Posterior cingulate gyrus (tissue), 11 donors: ENCODE results near the gene TUG1.

Experiments
- DNase-seq, 10 donors: peaks; one replicate each; pipeline versions ENCODE4 v3.0.0 to v3.0.0-alpha.2; 2020 to 2021; ENCODE audit warnings: mixed read lengths in 3 of 10
- intact Hi-C: fragments of 100-400 bp; cut with DNase I; formaldehyde crosslinking; loops from one replicate; pipeline ENCODE4 v1.15.1; 2023

The TUG1 gene

GRCh38 chr22:30946354-30946753 is 22.7 kb upstream of the TUG1 start:
- DNase-seq = no peak
- intact Hi-C loops = loop anchor here (2.0 to 10.0 kb wide), 3 partner anchors 138 to 288 kb away; no protein-coding TSS in a partner anchor

GRCh38 chr22:30947173-30947815 is 21.8 kb upstream of the TUG1 start:
- peak; percentile 22 to 92 (median 60) for DNase-seq
- intact Hi-C loops = loop anchor here (2.0 to 10.0 kb wide), 3 partner anchors 138 to 288 kb away; no protein-coding TSS in a partner anchor

GRCh38 chr22:30947816-30948454 is 21.1 kb upstream of the TUG1 start:
- DNase-seq = no peak
- intact Hi-C loops = loop anchor here (2.0 to 10.0 kb wide), 3 partner anchors 137 to 287 kb away; no protein-coding TSS in a partner anchor

DNA sequence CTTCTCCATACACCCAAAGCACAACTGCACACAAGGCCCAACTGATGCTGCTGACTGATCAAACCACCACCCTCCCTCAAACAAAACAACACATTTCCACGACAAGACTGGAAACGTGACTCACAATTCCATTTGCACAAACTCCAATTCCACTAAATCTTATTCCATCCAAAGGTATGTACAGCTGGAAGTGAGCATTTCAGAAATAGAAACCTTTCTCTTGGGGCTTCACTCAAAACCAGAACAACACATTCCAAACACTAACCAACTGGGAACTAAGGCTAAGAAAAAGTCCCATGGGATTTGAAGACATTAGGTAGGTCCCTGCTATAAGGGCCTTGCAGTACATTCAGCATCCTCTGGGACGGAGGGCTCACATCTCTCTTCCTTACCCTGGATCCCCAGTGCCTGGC is 20.1 kb upstream of the TUG1 start:
- intact Hi-C loops = loop anchor here (5.0 to 10.0 kb wide), 2 partner anchors 198 to 286 kb away; no protein-coding TSS in a partner anchor
- DNase-seq = no peak

GRCh38 chr22:30949934-30950660 is 19.0 kb upstream of the TUG1 start:
- no peak for DNase-seq
- intact Hi-C loops = loop anchor here (5.0 to 10.0 kb wide), 2 partner anchors 197 to 285 kb away; no protein-coding TSS in a partner anchor

DNA sequence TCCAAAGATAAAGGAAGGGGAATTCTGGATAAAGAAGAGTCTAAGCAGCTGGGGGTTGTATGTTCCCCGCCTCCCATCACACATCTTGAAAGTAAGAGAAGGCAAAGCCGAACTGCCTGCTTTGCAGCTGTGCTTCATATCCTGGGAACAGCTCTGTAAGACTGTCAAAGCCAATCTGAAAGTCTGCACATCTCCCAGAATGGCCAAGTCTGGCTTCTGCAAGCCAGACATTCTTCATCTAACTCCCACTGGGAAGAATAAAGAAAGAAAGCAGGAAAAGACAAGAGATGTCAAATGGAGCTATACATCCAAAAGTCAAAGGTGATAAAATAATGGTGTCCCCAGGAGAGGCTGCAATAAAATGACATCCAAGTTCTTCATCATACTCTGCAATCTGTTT is 15.9 kb upstream of the TUG1 start:
- no peak for DNase-seq
- intact Hi-C loops = no loop called here

GRCh38 chr22:30955153-30955552 is 13.9 kb upstream of the TUG1 start:
- no peak for DNase-seq
- intact Hi-C loops = no loop called here

GRCh38 chr22:30964858-30965257 is 4.2 kb upstream of the TUG1 start:
- DNase-seq = no peak
- intact Hi-C loops = loop anchor here (5.0 kb wide), 1 partner anchor 327 kb away; the partner anchor contains the start of gene PIK3IP1

GRCh38 chr22:30968015-30968923 is 796 bp upstream of the TUG1 start, which contains the start of gene MORC2:
Gene MORC2, minus strand, starts transcription at chr22:30968774. Its CDS starts 885 bp downstream, at chr22:30967889.
- peak in 3 of 10 donors; percentile 27 to 85 (median 55) for DNase-seq
- intact Hi-C loops = loop anchor here (2.0 to 5.0 kb wide), 2 partner anchors 117 to 324 kb away; partner anchors contain the start of gene PIK3IP1

DNA sequence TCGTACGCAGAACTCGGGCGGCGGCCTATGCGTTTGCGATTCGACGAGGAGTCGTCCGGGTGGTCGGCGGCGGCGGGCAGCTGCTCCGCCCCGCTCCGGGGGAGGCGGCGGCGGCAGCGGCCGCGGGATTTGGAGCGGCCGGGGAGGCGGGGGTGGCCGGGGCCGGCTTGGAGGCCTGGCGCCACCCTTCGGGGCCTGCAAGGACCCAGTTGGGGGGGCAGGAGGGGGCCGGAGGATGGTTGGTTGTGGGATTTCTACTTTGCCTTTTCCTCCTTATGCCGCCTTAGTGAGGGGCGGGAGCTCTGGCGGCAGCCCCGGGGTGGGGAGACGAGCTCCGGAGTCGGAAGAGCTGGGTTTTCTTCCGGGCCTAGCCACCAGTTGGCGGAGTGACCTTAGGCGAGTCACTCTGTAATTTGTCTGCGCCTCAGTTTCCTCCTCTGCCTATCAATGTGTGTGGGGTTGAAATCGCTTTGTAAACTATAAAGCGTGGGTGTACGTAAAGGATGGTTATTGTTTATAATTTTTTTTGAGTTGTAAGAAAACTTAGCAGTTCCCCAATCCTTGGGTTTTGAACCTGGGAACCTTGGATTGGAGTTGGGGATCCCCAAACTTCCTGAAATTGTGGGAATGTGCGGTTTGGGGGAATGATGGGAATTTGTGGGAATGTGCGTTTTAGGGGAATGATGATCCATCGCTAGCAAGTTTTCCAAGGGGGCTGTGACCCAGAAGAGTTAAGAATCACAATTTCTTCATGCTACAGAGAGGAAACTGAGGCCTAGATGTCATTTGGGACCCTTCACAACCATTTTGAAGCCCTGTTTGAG is 679 bp downstream of the TUG1 start:
- peak in 2 of 10 donors; percentile 6 to 67 for DNase-seq
- intact Hi-C loops = loop anchor here (2.0 to 5.0 kb wide), 2 partner anchors 115 to 323 kb away; partner anchors contain the start of gene PIK3IP1

DNA sequence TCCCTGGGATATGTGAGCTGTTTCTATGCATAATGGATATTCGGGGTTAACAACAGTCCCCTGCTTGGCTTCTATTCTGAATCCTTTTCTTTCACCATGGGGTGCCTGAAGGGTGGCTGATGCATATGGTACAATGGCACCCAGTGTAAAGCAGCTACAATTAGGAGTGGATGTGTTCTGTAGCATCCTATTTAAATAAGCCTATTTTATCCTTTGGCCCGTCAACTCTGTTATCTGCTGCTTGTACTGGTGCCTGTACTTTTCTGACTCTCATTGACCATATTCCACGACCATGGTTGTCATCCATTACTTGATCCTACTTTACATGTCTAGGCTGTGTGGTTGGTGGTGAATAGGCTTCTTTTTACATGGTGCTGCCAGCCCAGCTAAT is 1.3 kb downstream of the TUG1 start:
- intact Hi-C loops = no loop called here
- DNase-seq = no peak

GRCh38 chr22:30978304-30978962 is 9.4 kb downstream of the TUG1 start:
- DNase-seq = no peak
- intact Hi-C loops = no loop called here

DNA sequence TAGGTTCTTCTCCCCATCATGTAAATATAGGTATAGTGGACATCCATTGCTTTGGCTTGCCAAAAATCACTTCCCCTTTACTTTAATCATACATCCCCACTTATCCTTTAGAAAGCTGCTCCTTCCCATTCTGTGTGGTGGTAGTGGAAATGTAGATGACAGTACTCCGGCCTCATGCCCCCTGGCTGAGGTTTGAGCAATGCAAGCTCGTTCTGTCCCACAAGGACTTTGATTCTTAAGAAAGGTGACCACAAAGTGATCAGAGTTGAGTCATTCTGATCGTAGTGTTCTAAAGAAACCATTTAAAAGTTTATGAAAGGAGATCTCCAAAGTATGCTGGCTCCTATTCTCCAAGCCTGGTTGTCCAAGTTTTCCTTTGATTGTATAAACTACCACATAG is 10.9 kb downstream of the TUG1 start:
- DNase-seq = no peak
- intact Hi-C loops = no loop called here

- intact Hi-C loops = no loop called here
- DNase-seq = no peak
These were observed 13.4 kb downstream of the TUG1 start for GRCh38 chr22:30982512-30982911.

DNA sequence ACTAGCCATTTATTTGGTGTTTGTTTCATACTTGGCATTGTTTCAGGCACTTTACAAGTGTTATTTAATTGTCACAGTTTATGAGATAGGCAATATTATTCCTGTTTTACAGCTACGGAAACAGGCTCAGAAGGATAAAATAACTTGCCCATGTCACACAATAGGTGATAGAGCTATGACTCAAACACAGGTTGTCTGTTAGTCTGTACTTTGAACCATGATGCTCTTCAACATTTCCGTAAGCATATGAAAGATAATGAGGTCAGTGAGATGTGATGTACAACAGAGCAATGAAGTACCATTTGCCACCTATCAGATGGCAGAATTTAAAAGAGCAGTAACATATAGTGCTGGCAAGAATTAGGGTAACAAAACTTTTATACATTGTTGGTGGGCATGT is 15.3 kb downstream of the TUG1 start:
- intact Hi-C loops = no loop called here
- no peak for DNase-seq

GRCh38 chr22:30985561-30986208 is 16.6 kb downstream of the TUG1 start:
- intact Hi-C loops = no loop called here
- DNase-seq = no peak

DNA sequence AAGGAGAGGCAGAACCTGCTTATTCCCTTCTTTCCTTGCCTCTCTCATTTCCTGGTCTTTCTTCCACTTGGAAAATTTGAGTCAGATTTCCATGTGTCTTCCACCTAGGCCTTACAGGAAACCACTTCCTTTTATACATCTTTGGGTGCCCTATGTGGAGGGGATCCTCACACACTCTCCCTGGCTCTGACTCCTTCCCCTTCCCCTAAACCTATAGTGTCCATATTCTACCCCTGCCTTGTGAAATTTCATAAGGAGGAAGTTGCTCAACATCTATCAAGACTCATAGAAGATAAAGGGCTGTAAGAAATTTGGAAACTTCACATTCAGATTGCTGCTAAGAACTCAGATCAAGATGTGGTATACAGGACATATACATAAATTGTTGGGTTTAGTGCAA is 20.4 kb downstream of the TUG1 start:
- intact Hi-C loops = no loop called here
- DNase-seq = no peak

GRCh38 chr22:30990690-30991089 is 21.6 kb downstream of the TUG1 start:
- intact Hi-C loops = no loop called here

More at GRCh38 chr22:30990690-30991089, 21.6 kb downstream of the TUG1 start:
- no peak for DNase-seq
